ENCODE results near the gene ZSCAN21. TPM values are rescaled to one million over a fixed set of nuclear protein-coding genes. Genes with fewer than 3 reads are reported as not detected.
"Not testable (repeated sequence)": the region's sequence is repeated elsewhere in the genome, so short reads cannot be mapped to it uniquely, and the experiment has no call there.

ZSCAN21 gene
- polyA plus RNA-seq, 2 of the 4 experiments (the other 2 are of a cell fraction) = 9.1 to 18.3 TPM

DNA sequence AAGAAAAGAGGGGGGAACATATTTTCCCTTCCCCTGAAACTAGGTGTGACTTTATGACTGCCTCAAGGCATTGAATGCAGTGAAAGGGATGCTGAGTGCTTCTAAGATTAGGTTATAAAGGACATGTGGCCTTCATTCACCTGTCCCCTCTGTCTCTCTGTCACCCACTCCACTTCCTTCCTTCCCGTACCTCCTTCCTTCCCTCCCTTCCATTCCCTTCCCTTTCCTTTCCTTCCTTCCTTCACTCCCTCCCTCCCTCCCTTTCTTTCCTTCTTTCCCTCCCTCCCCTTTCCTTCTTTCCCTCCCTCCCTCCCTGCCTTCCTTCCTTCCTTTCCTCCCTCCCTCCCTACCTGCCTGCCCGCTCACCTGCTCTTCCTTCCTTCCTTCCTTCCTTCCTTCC, 38.7 kb upstream of the ZSCAN21 start:
- ChIA-PET CTCF (interaction anchor here (21.2 kb wide), 1 partner anchor 18 kb away, joined by 155 read pairs; no protein-coding TSS in a partner anchor), POLR2A (interaction anchor here (0.6 kb wide), 1 partner anchor 445 kb away, joined by 3 read pairs; no protein-coding TSS in a partner anchor)
- DNase-seq (ENCODE audit: low read depth in 1 of 2, low spot score in 1 of 2) (no peak), FAIRE-seq (no peak), ATAC-seq (no peak)
- WGBS (ENCODE audit: missing lambda C conversion rate) = 90% methylated on average over 2 of the region's 2 CpGs
- Histone ChIP-seq H3K4me2 (no peak overlapping the region), H3K4me3 (no peak overlapping the region), H3K4me1 (no peaks in the 10 kb centered on the region), H3K27ac (no peak overlapping the region), H3K9me3 (no peaks in the 10 kb centered on the region)
- TF ChIP-seq CBX2 (IDR thresholded peaks at IDR 0.05; ENCODE audit: borderline replicate concordance, low read depth) (no peak), NR3C1 (IDR thresholded peaks at IDR 0.05) (no peak), PHF8 (IDR thresholded peaks at IDR 0.05; ENCODE audit: borderline replicate concordance, low read depth) (no peak), FOSB (CRISPR knock-in tag; IDR thresholded peaks at IDR 0.05) (no peak), EHMT2 (IDR thresholded peaks at IDR 0.05; ENCODE audit: low read depth) (no peak), FOSL2 (IDR thresholded peaks at IDR 0.05) (no peak), FOSL2 (CRISPR knock-in tag; IDR thresholded peaks at IDR 0.05) (no peak), MYC (IDR thresholded peaks at IDR 0.05; ENCODE audit: borderline replicate concordance, low read length) (no peak), MAZ (IDR thresholded peaks at IDR 0.05; ENCODE audit: borderline replicate concordance, low read depth, low read length) (no peak), EHF (CRISPR knock-in tag; IDR thresholded peaks at IDR 0.05) (no peak), BHLHE40 (IDR thresholded peaks at IDR 0.05; ENCODE audit: low read depth, low read length) (no peak)

DNA sequence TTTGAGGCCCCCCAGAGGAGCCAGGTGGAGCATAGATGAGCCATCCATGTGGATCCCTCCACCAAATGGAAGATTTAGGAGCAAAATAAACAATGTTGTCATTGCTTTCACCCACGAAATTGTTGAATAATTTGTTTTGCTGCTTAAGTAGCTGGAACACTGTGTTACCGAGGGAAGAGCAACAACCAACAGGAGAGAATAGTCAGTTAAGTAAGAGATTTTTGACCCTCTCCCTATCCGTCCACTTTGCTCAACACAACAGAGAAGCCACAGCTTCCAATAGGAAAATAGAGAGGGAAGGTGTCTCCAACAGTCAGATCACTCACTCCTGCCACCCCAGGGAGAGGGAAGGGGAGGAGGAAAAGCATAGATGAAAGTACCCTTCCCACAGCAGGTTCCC, 38.1 kb upstream of the ZSCAN21 start:
- FAIRE-seq = no peak
- Histone ChIP-seq H3K27ac (no peak overlapping the region), H3K4me2 (no peak overlapping the region), H3K9me3 (no peaks in the 10 kb centered on the region), H3K4me3 (no peak overlapping the region), H3K4me1 (peaks cover 2% of the 10 kb centered on the region)
- ChIA-PET POLR2A (no interaction called here), CTCF (interaction anchor here (1.3 to 21.2 kb wide), 2 partner anchors 19 to 41 kb away, joined by 3 to 155 read pairs; no protein-coding TSS in a partner anchor)
- ATAC-seq = no peak
- TF ChIP-seq KDM5A (IDR thresholded peaks at IDR 0.05) (no peak), JUN (IDR thresholded peaks at IDR 0.05) (no peak), HOXA7 (CRISPR knock-in tag; IDR thresholded peaks at IDR 0.05) (no peak), EHF (CRISPR knock-in tag; IDR thresholded peaks at IDR 0.05) (no peak), GATA3 (IDR thresholded peaks at IDR 0.05; ENCODE audit: borderline replicate concordance) (no peak), HEYL (CRISPR knock-in tag; IDR thresholded peaks at IDR 0.05) (no peak), CHD4 (IDR thresholded peaks at IDR 0.05; ENCODE audit: borderline replicate concordance) (no peak), MYC (IDR thresholded peaks at IDR 0.05; ENCODE audit: borderline replicate concordance, low read length) (no peak), NPAS2 (CRISPR knock-in tag; IDR thresholded peaks at IDR 0.05; ENCODE audit: borderline replicate concordance) (no peak)
- 52% methylated on average over 3 of the region's 3 CpGs for WGBS (ENCODE audit: missing lambda C conversion rate)
- no peak for DNase-seq (ENCODE audit: low read depth in 1 of 2, low spot score in 1 of 2)

DNA sequence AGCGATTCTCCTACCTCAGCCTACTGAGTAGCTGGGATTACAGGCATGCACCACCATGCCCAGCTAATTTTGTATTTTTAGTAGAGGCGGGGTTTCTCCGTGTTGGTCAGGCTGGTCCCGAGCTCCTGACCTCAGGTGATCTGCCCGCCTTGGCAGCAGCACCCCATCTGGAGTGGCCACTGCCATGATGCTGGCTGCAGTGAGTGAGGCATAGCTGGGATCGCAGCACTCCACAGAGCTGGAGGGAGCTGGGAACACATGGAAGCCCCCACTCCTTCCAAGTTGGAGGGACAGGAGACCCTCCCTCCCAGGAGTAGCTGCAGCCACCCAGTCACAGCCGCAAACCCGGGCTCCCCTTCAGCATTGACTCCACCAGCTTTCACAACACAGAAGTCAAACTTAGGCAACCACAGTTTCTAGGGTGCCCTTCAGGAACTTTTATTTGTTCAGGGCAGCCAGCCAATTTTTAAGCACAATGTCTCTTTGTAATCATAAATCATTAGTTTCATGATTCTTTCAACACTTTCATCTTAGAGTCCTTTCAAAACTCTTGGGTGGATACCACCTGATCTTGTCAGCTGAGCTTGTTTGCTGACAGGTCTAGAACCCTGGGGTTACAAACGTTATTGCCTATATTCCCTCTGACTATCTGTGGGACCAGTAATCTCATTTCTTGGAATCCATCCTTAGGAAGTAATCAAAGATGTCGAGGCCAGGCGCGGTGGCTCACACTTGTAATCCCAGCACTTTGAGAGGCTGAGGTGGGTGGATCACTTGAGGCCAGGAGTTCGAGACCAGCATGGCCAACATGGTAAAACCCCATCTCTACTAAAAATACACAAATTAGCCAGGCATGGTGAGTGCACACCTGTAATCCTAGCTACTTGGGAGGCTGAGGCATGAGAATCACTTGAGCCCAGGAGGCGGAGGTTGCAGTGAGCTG, 36.9 kb upstream of the ZSCAN21 start:
- CTCF ChIA-PET = interaction anchor here (1.3 to 21.2 kb wide), 2 partner anchors 20 to 39 kb away, joined by 3 to 155 read pairs; no protein-coding TSS in a partner anchor
- not testable (repeated sequence) for ATAC-seq, H3K4me2 ChIP-seq

DNA sequence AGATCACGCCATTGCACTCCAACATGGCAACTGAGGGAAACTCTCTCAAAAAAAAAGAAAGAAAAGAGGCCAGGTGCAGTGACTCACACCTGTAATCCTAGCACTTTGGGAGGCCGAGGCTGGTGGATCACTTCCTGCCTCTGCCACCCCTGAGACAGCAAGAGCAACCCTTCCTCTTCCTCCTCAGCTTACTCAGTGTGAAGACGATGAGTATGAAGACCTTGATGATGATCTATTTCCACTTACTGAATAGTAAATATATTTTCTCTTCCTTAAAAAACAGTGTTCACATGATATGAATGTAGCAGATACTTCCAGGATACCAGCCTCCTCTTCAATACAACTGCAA, 36.3 kb upstream of the ZSCAN21 start:
- Histone ChIP-seq H3K4me3 (no peak overlapping the region), H3K4me1 (peaks cover 16% of the 10 kb centered on the region), H3K4me2 (no peak overlapping the region), H3K9me3 (no peaks in the 10 kb centered on the region), H3K27ac (no peak overlapping the region)
- ATAC-seq = no peak
- no peak for DNase-seq (ENCODE audit: low read depth in 1 of 2, low spot score in 1 of 2)
- 77% methylated on average over 3 of the region's 3 CpGs for WGBS (ENCODE audit: missing lambda C conversion rate)
- ChIA-PET CTCF (interaction anchor here (21.2 kb wide), 1 partner anchor 21 kb away, joined by 155 read pairs; no protein-coding TSS in a partner anchor), POLR2A (no interaction called here)
- FAIRE-seq = no peak
- TF ChIP-seq HEYL (CRISPR knock-in tag; IDR thresholded peaks at IDR 0.05) (no peak), EP300 (IDR thresholded peaks at IDR 0.05) (no peak), NPAS2 (CRISPR knock-in tag; IDR thresholded peaks at IDR 0.05; ENCODE audit: borderline replicate concordance) (no peak)
- TF ChIP-seq, protein P1, sequence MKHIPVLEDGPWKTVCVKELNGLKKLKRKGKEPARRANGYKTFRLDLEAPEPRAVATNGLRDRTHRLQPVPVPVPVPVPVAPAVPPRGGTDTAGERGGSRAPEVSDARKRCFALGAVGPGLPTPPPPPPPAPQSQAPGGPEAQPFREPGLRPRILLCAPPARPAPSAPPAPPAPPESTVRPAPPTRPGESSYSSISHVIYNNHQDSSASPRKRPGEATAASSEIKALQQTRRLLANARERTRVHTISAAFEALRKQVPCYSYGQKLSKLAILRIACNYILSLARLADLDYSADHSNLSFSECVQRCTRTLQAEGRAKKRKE (CRISPR knock-in tag; IDR thresholded peaks at IDR 0.05; ENCODE audit: low read depth) = no peak

More for the DNA sequence above, 36.9 kb upstream of the ZSCAN21 start:
- peaks cover 13% of the 10 kb centered on the region for H3K4me1 ChIP-seq
- FAIRE-seq; H3K4me3 ChIP-seq; POLR2A ChIA-PET; DNase-seq (ENCODE audit: low read depth in 1 of 2, low spot score in 1 of 2); H3K27ac ChIP-seq; H3K9me3 ChIP-seq: not testable (repeated sequence)
- 61% methylated on average over 14 of the region's 14 CpGs for WGBS (ENCODE audit: missing lambda C conversion rate)
